HL-60 (cell line): Measurements from ENCODE around the gene XRN2.

Experiments
- DNase-seq, 2 experiments: peaks; one replicate each; pipeline ENCODE4 v3.0.0-alpha.2; 2010 to 2020; ENCODE audit warnings: low read depth in 1 of 2, low spot score in 1 of 2
- H3K27ac ChIP-seq: fragments of 250-450 bp; sonication (Bioruptor Pico); replicated peaks from 2 replicates; pipeline ENCODE4 v1.5.1; 2020; ENCODE audit warnings: mild to moderate bottlenecking, moderate library complexity
- H3K27me3 ChIP-seq: fragments of 250-450 bp; sonication (Bioruptor Pico); 2 replicates; pipeline ENCODE4 v1.5.1; 2021; ENCODE audit warnings: mild to moderate bottlenecking, moderate library complexity; ENCODE audit not compliant: insufficient read depth, poor library complexity, severe bottlenecking
- H3K4me3 ChIP-seq: replicated peaks from 2 replicates; pipeline ENCODE4 v1.5.1; 2011; ENCODE audit warnings: mild to moderate bottlenecking, control low read depth, low read length; ENCODE audit not compliant: insufficient read depth
- GABPA ChIP-seq: IDR thresholded peaks from 2 replicates; pipeline ENCODE4 v1.6.1; 2012; ENCODE audit warnings: low read depth
- POLR2AphosphoS5 ChIP-seq: IDR thresholded peaks from 2 replicates; pipeline ENCODE4 v1.6.1; 2012; ENCODE audit warnings: low read depth
- SPI1 ChIP-seq: IDR thresholded peaks from 2 replicates; pipeline ENCODE4 v1.6.1; 2012; ENCODE audit warnings: low read depth, mild to moderate bottlenecking, borderline replicate concordance
- TF ChIP-seq, protein P1 (sequence below): IDR thresholded peaks from 2 replicates; pipeline ENCODE4 v1.6.1; 2012; ENCODE audit warnings: low read depth; ENCODE audit not compliant: insufficient replicate concordance
- TF ChIP-seq, protein P2 (sequence below): IDR thresholded peaks from one replicate; pipeline ENCODE4 v1.5.1; 2011; ENCODE audit warnings: low read length, control low read depth, inconsistent platforms; ENCODE audit not compliant: insufficient read depth

Gene XRN2

DNA sequence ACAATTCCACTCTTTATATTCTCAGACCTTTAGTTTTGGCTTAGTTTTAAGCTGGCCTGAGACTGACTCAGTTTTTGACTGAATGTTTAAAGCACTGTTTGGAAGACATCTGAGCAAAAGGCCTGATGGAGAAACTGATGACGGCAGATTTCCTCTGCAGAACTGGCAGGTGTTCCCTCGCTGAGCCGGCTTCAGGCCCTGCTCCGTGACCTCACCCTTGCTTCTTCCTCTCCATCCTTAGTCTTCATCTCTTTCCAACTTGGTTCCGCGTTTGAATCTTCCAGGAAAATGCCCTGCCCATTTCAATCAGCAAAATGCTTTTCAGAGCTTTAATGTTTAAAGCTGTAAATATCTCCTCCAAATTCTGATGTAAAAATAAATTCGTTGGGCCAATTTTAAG lies 87.6 kb downstream of the XRN2 start:
- H3K4me3 ChIP-seq, result no peak overlapping the region
- H3K27me3 ChIP-seq, result peaks cover 40% of the 10 kb centered on the region

DNA sequence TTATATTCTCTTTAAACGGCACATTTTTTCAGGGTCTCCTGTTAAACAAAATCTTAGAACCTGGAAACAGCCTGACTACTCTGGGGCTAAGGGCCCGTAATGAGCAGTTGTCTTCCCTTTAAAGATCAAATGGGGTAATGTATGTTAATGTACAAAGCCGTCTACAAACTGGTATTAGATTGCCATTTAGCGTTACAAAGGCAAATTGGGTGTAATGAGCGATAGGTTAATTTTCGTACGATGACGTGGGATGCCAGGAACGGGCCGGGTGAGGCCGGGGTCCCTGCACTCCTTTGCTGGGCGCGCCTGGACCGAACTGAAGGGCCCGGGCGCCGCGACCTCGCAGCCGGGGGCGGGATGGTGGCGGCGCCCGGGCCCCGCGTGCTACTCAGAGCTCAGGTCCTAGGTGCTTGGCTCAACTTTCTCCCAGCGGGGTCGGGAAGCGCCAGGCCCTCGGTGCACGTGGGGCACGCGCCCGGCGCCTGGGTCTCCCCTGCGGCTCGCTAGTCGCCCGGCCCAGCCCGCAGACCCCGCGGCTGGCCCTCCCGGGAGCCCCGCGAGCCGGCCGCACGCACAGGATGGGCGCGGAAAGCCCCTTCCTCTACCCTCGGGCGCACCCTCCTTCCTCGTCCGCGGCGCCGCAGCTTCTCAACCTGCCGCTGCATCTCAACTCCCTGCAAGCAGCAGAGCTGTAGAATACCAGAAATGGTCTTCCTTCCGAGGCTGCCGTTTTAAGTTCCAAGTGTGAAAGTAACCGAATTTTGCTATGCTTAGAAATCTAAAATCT lies 88.2 kb downstream of the XRN2 start:
- H3K27ac ChIP-seq, result no peak overlapping the region
- H3K4me3 ChIP-seq, result no peak overlapping the region
- TF ChIP-seq POLR2AphosphoS5 (no peak), SPI1 (no peak), GABPA (no peak)
- TF ChIP-seq, protein P1, sequence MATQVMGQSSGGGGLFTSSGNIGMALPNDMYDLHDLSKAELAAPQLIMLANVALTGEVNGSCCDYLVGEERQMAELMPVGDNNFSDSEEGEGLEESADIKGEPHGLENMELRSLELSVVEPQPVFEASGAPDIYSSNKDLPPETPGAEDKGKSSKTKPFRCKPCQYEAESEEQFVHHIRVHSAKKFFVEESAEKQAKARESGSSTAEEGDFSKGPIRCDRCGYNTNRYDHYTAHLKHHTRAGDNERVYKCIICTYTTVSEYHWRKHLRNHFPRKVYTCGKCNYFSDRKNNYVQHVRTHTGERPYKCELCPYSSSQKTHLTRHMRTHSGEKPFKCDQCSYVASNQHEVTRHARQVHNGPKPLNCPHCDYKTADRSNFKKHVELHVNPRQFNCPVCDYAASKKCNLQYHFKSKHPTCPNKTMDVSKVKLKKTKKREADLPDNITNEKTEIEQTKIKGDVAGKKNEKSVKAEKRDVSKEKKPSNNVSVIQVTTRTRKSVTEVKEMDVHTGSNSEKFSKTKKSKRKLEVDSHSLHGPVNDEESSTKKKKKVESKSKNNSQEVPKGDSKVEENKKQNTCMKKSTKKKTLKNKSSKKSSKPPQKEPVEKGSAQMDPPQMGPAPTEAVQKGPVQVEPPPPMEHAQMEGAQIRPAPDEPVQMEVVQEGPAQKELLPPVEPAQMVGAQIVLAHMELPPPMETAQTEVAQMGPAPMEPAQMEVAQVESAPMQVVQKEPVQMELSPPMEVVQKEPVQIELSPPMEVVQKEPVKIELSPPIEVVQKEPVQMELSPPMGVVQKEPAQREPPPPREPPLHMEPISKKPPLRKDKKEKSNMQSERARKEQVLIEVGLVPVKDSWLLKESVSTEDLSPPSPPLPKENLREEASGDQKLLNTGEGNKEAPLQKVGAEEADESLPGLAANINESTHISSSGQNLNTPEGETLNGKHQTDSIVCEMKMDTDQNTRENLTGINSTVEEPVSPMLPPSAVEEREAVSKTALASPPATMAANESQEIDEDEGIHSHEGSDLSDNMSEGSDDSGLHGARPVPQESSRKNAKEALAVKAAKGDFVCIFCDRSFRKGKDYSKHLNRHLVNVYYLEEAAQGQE, result no peak
- TF ChIP-seq, protein P2, sequence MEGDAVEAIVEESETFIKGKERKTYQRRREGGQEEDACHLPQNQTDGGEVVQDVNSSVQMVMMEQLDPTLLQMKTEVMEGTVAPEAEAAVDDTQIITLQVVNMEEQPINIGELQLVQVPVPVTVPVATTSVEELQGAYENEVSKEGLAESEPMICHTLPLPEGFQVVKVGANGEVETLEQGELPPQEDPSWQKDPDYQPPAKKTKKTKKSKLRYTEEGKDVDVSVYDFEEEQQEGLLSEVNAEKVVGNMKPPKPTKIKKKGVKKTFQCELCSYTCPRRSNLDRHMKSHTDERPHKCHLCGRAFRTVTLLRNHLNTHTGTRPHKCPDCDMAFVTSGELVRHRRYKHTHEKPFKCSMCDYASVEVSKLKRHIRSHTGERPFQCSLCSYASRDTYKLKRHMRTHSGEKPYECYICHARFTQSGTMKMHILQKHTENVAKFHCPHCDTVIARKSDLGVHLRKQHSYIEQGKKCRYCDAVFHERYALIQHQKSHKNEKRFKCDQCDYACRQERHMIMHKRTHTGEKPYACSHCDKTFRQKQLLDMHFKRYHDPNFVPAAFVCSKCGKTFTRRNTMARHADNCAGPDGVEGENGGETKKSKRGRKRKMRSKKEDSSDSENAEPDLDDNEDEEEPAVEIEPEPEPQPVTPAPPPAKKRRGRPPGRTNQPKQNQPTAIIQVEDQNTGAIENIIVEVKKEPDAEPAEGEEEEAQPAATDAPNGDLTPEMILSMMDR, result no peak
- peaks cover 40% of the 10 kb centered on the region for H3K27me3 ChIP-seq
- DNase-seq, result no peak

More for the DNA sequence above, 87.6 kb downstream of the XRN2 start:
- TF ChIP-seq POLR2AphosphoS5 (no peak), GABPA (no peak), SPI1 (no peak)
- TF ChIP-seq, protein P2, result no peak
- TF ChIP-seq, protein P1, result no peak
- no peak overlapping the region for H3K27ac ChIP-seq
- DNase-seq, result no peak

DNA sequence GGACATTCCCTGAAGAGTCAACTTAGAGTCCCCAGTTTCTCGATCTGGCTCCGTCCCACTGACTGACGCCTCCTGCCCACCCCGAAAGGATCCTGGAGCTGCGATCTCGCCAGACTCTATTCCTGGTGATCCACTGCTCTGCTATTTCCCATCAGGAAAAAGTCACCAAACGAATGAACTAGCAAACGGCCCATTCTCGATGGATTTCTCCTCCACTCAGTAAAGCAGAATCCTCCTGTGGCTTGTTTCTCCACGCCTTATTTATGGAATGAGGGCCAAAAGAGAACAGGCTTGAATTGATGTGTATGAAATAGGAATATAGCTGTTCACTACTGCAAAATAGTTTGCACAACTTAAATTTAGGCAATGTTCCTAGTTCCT lies 88.8 kb downstream of the XRN2 start:
- no peak for DNase-seq
- Histone ChIP-seq H3K4me3 (no peak overlapping the region), H3K27ac (no peak overlapping the region), H3K27me3 (peaks cover 40% of the 10 kb centered on the region)
- TF ChIP-seq, protein P2, result no peak
- TF ChIP-seq, protein P1, result no peak
- TF ChIP-seq POLR2AphosphoS5, result no peak
- TF ChIP-seq GABPA, result no peak
- no peak for TF ChIP-seq SPI1
